Activated T-cell treated with anti-CD3 and anti-CD28 coated beads, Interleukin-2, amount 50 U/mL, for 48 hours (primary cell): ENCODE measurements around the gene SLC38A7.
"Not testable (repeated sequence)": the region's sequence is repeated elsewhere in the genome, so short reads cannot be mapped to it uniquely, and the experiment has no call there.

Source experiments
- DNase-seq, 2 experiments: peaks; one replicate each; pipeline ENCODE4 v3.0.0-alpha.2; 2020

Gene SLC38A7

DNA sequence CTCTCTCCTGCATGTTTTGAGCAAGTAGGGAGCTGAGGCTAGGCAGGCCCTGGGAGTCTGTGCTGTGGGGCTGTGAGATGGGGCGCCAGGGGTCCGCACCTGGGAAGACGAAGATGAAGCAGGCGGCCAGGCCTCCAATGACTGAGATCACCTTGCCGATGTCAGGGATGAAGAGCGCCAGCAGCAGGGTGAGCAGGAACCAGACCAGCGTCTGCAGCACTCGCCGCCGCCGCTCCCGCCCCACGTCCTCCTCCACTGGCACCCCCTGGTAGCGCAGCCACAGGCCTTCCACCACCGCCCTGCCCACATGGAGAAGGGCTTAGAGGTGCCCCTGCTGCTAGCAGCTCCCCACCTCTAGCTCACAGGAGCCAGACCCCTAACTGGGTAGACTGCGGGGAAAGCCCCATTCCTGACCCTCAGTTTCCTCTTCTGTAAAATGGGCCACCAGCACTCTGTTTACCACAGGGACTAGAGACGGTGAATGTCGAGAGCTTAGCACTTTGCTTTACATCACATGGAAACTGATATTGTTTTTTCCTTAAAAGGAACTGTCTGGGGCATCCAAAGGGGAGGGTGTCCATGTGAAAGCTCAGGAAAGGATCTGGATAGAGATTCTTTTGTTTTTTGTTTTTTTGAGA lies 13.5 kb downstream of the SLC38A7 start:
- no peak for DNase-seq

DNA sequence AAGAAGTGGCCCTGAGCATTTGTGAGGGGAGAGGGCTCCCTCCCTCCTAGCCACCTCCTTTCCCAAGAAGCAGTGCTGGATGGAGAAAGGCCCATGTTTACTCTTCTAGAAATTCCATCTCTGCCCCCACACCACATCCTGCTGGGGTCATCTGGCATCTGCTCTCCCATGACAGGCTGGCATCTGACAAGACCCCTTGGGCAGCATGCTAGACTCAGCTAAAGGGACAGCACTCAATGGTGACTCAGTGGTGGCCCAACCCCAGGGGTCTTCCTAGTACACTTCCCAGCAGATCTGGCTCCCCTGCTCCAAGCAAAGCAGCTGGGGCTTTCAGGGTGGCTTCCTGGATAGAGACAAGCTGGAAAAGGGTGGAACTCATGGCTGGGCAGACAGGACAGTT lies 14.4 kb downstream of the SLC38A7 start:
- DNase-seq, result no peak

DNA sequence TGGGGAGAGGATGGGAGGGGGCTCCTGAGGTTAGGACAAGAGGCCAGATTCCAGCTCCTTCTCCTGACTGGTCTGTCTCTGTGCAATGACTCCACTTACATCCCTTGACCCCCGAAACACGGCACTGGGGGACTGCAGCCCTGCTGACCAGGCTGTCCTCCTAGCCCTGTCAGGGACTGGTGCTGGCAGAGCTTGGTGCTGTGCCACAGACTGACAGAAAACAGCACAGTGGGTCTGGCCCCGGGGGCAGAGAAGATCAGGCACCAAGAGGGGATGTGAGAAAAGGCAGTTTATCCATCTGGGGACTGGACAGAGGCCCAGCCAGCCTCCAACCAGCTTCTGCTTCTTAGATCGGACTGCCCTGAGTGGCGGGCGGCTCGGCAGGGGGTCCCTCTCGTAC lies 19.4 kb downstream of the SLC38A7 start:
- DNase-seq, result no peak

DNA sequence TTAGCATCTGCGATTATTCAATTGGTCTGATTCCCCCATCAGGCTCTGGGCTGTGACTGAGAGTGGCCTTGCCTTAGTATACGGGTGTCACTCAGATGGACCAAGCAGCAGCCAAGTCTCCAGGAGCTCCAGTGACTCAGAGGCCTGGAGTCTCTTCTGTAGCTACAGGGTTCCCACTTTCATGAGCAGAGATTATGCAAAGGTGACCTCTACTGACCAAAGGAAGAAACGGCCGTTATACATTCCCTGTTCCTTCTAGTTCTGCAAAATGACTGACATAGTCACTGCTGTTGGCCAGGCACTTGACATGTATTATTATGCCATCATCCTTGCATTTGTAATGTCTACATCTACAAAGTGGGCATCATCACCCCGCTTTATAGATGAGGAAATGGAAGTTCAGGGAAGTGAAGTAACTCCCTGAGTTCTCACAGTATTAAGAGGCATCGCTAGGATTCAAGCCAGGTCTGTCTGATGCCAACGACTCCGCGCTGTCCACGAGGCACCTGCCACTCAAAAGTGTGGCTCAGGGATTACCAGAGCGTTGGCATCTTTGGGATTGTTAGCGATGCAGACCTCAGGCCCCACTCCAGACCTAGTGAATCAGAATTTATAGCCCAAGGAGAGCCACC lies 23.3 kb downstream of the SLC38A7 start:
- DNase-seq, result no peak

DNA sequence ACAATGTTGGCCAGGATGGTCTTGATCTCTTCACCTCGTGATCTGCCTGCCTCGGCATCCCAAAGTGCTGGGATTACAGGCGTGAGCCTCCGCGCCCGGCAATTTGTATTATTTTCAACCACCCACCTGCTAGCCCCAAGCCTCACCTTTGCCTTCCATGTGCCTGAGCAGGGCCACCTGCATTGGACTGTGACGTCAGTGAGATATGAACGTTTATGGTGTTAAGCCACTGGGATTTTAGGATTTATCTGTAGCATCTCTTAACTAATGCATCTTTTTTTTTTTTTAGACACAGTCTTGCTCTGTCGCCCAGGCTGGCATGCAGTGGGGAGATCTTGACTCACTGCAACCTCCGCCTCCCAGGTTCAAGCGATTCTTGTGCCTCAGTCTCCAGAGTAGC lies 24.7 kb downstream of the SLC38A7 start:
- DNase-seq, result not testable (repeated sequence)

DNA sequence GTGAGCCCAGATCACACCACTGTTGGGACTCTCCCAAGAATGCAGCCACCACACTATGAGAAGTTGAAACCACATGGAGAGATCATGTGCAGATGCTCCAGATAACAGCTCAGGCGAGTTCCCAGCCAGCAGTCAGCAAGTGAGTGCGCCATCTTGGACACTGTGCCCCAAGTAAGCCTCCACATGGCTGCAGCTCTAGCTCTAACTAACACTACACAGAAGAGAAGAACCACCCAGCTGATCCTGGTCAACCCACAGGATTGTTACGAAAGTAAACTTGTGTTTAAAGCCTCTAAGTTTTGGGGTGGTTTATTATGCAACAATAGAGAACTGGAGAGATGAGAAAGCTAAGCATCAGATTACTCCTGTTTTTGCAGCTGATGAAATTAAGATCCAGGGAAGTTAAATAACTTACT lies 25.8 kb downstream of the SLC38A7 start:
- no peak for DNase-seq

DNA sequence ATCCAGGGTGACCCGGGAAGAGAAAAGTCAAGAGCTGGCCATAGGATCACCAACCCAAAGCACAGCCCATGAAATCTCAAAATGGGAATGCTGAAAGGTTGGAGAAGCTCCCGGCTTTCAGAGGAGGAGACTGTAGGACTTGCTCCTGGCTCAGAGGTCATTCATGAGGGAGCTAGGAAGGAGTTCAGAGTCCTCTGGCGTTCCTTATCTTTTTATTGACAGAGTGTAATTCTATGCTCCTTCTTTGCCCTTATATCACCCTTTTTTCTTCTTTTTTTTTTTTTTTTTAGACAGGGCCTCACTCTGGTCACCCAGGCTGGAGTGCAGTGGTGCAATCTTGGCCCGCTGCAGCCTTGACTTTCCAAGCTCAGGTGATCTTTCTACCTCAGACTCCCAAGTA lies 27.7 kb downstream of the SLC38A7 start:
- no peak for DNase-seq

DNA sequence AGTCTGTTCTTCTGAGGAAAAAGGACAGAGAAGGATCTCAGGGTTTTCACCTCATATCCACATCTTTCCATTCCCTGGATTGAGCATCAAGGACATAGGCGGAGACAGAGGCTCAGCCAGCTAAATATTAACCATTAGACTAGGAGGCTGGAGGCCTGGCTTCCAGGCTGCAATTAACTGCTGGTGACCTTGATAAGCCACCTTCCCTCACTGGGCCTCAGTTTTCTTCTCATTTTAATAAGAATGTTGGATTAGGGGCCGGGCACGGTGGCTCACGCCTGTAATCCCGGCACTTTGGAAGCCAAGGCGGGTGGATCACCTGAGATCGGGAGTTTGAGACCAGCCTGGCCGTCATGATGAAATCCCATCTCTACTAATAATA lies 29.4 kb downstream of the SLC38A7 start:
- DNase-seq, result no peak

DNA sequence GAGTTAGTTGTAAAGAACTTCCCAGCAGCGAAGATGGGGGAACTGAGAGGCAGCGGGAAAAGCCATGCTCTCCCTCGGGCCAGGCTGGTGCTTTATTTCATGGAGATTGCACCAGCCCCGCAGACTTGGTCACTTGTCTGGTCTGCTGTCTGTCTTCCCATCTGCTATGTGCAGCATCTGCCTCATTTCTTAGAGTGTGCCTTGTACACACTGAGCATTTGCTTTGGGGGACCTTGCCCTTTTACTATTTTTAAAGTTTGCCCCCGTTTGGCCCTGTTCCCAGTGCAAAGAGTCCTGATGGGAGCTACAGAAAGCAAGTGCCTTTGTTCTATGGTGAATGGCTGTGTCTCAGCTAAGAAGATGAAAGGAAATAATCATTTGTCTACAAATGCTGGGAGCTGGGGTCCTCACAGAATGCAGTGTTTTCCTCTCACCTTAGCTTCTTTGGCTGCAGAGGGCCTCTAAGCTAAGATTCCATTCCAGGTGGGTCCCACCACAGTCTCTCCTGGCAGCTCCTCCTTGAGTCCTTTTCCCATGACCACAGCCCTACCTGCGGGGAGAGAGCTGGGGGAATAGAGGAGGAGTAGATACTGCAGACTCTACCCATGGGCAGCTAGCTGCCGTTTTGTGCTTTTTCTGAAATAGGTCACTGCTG lies 29.9 kb downstream of the SLC38A7 start:
- no peak for DNase-seq

DNA sequence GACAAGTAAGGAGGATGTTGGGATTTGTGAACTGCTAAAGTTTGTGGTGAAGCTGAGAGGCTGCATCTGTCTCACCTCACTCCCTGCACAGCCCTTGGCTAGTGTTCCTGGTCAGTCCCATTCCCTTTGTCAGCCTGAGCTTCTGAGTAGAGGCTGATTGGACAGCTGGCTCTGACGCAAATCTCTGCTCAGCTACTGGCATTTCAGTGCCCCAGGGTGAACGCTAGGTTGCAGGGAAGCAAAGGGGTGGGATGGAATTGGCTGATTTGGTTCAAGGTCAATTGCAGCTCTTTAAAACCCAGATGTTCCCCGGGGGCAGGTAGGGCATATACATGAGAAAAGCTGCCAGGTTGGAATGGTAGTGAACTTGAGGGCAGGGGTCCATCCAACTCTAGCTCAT lies 31.8 kb downstream of the SLC38A7 start:
- DNase-seq, result no peak

DNA sequence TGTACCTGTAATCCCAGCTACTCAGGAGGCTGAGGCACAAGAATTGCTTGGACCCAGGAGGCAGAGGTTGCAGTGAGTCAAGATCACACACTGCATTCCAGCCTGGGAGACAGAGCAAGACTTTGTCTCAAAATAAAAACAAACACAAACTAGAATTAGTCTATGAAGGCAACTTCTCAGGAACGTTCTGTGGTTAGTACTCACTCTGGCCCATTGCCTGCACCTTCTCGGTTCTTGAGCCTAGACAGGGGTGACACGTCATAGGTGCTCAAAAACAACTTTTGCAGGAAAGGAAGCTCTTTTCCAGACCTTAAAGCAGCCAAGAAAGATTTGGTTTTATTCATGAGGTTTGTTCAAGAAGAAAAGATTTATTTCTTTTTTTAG lies 32.6 kb downstream of the SLC38A7 start:
- DNase-seq, result no peak

DNA sequence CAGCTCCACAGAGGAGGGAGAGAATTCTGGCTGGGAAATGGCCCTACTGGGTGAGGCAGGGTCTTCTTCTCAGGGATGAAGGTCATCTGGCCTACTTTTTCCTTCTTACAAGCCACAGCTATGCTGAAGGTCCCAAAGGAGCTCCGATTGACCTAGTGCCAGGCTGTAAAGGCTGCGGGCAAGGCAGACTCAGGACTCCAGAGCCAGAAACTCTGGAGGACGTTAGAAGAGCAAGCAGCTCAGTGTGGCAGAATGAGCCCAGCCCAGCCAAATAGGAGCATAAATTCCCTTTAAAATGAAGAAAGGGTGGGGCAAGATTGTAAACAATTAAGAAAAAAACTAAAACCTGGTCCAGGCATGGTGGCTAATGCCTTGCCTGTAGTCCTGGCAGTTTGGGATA lies 34.9 kb downstream of the SLC38A7 start:
- no peak for DNase-seq

DNA sequence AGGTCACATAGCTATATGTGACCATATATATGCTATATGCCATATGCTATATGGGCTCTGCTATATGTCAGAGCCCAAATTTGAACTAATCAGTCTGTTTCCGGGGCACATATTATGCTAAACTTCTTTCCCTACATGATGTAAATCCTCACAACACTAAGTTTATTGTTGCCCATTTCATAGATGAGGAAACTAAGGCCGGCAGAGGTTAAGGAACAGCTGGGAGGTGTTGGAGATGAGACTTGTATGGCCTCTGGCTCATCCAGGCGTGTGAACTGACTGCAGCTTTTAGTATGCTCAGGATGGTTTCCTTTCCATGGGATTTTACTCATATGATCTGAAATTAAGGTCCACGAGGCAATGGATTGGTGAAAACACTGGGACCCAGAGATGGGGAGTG lies 37.5 kb downstream of the SLC38A7 start:
- no peak for DNase-seq

DNA sequence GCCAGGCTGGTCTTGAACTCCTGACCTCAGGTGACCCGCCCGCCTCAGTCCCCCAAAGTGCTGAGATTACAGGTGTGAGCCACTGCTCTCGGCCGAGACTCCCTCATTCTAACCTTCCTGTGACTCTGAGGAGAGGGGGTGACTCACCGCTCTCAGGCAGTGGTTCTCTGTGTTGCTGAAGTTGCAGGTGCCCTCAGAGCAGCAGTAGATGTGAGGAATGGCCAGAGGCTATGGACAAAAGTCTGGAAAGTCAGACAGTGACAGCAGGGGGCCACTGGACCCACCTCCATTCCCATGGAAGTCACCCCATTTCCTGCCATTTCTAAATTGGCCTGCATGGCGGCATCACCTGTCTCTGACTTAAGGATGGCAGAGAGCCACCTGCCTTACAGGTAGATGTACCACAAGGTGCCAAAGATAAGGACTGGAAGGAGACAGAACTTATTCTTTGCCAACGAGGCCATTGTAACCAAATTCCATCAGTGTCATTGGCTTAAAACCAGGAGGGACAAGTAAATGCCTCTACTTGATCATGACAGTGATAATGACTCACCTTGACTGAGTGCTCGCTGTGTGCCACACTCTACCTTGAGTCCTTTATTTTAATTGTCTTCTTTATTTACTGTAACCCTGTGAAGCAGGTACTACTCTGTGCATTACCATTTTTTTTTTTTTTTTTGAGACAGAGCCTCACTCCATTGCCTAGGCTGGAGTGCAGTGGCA lies 39.6 kb downstream of the SLC38A7 start:
- no peak for DNase-seq

DNA sequence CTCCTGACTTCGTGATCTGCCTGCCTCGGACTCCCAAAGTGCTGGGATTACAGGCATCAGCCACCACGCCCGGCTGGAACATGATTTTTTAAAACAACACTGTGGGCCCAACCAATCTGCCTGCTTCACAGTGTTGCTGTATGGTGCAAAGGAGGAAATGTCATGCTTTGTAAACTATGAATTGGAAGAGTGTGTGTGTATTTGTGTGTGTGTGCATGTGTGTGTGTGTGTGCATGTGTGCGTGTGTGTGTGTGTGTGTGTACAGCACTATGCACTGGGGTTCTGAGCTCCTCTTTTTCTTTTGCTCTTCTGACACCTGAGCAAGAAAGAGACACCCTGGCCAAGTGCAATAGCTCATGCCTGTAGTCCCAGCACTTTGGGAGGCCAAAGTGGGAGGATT lies 40.5 kb downstream of the SLC38A7 start:
- DNase-seq, result no peak

DNA sequence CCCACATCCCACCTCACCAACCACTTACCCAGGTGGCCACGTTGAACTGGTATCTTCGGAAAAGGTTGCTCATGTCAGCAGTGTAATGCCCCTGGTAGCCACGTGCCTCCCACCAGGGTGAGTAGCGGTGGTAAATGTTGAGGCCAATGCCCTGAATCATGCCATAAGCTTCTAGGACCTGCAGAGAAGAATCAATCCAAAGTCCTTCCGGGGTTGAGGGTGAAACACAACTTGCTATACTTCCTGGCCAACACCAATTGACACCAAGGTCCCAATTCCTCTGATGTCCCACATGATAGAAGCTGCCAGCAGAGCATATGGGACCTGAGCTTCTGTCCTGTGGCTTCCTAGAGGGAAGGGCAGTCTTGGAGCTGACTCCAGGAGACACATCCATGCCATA lies 43.6 kb downstream of the SLC38A7 start:
- DNase-seq, result no peak

DNA sequence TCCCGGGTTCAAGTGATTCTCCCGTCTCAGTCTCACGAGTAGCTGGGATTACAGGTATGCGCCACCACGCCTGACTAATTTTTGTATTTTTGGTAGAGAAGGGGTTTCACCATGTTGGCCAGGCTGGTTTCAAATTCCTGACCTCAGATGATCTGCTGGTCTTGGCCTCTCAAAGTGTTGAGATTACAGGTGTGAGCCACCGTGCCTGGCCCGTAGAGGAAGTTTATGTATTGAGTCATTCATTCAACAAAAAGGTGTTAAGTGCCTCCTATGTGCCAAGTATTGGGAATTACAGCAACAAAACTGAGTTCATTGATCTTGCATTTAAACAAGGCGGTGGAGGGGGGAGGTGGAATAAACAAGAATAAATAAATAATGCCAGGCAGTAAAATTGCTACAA lies 44.7 kb downstream of the SLC38A7 start:
- no peak for DNase-seq

DNA sequence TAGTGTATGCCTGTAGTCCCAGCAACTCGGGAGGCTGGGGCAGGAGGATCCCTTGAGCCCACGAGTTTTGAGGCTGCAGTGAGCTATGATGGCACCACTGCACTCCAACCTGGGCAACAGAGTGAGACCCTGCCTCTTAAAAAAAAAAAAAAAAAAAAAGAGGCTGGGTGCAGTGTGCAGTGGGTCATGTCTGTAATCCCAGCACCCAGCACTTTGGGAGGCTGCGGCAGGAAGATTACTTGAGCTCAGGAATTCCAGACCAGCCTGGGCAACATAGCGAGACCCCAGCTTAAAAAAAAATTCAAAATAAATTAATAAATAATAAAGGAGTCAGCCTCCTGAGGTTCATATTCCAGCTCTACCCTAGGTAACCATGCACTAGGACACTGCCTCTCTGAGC lies 45.3 kb downstream of the SLC38A7 start:
- no peak for DNase-seq

DNA sequence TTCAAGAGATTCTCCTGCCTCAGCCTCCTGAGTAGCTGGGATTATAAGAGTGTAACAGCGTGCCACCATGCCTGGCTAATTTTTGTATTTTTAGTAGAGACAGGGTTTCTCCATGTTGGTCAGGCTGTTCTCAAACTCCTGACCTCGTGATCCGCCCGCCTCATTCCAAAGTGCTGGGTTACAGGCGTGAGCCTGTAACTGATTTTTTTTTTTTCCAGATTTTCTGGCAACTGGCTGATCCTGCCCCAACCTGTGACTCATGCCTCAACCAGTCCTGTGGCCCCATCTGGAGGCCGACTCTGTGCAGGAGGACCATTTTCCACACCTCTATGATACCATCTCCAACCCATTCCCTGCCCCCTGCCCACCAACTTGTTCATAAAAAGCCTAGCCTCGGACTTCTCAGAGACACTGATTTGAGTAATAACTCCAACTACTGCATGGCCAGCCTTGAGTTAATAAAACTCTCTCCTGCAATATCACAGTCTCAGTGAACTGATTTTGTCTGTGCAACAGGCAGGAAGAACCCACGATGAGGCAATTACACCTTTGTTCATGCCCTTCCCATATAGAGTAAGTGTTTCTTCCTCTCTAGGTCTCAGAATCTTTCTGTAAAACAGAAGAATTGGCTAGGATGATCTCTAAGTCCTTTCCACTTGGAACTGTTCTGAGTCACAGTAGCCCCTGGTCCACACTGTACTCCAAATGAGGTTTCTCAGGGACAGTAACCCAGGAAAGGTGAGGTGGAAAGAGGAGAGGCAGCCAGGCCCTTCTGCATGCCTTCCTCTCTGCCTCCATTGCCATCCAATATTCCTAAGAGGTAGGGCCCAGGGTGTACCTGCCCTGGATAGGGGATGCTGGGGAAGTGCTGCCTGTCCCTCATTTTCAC lies 46.2 kb downstream of the SLC38A7 start:
- no peak for DNase-seq

DNA sequence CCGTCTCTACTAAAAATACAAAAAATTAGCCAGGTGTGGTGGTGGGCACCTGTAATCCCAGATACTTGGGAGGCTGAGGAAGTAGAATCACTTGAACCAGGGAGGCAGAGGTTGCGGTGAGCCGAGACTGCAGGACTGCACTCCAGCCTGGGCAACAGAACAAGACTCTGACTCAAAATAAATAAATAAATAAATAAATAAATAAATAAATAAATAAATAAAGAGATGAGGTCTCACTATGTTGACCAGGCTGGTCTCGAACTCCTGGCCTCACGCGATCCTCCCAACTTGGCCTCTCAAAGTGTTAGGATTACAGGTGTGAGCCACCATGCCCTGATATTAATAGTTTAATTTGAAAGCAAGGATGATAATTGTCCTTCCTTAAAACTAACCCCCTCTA lies 47.5 kb downstream of the SLC38A7 start:
- not testable (repeated sequence) for DNase-seq

DNA sequence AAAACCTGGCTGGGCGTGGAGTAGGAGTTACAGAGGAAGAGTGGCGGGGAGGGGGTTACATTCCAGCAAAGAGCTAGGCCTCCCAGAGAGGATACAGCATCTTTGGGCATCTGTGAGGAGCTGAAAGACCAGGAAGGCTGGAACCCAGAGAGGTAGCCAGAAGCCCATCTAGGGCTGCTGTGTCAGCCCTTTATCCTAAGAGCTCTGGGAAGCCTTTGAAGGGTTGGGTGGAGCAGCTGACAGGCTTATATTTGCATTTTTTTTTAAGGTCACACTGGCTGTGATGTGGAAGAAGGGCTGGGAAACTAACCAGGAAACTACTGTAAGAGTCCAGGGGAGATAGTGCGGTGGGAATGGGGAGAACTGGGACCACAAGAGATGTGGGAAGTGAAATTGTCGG lies 48.1 kb downstream of the SLC38A7 start:
- no peak for DNase-seq

DNA sequence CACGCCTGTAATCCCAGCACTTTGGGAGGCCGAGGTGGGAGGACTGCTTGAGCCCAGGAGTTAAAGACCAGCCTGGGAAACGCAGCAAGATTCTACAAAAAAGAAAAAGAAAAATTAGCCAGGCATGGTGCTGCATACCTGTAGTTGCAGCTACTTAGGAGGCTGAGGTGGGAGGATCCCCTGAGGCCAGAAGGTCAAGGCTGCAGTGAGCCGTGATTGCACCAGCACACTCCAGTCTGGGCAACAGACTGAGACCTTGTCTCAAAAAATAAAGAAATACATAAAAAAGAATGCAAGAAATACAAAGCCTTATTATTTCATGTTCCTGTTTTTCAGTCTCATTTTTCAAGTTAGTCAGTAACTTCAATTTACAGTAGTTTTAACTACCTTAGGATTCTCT lies 49.1 kb downstream of the SLC38A7 start:
- no peak for DNase-seq

DNA sequence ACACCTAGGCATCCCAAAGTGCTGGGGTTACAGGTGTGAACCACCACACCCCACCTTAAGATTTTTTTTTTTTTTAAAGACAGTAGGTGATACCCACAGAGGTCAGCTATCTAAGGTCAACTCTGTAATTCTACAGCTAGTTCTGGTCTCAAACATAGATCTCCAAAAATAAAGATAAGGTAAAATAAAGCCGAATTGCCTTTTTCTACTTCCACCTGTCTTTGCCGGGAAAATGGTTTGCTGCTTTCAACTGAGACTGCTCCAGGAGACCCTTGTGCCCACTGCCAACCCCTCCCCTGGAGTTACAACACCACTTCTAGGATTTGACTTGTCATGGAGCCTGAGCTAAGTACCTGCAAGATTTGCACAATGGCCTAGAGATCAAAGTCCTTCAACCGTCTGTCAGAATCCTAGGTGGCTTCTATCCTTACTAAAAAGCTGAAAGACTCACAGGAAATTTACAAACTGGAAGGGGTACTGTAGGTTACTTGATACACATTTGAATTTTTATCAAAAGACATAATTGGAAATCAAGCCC lies 50.2 kb downstream of the SLC38A7 start:
- DNase-seq, result no peak
